Sigmoid colon (tissue), 4 donors: ENCODE data around the gene ELFN1.

ENCODE experiments used
- POLR2AphosphoS5 ChIP-seq, 4 donors: sonication (generic); formaldehyde crosslinking; IDR thresholded peaks; one replicate each; pipeline ENCODE4 v1.6.1; 2017; ENCODE audit warnings: antibody characterized with exemption in 4 of 4
- TF ChIP-seq, protein P1 (sequence below), 4 experiments: fragments of 450-650 bp in 3 of 4; fragments of 200-600 bp in 1 of 4; IDR thresholded peaks; one replicate each; pipeline ENCODE4 v1.5.1; 2016 to 2019; ENCODE audit warnings: antibody characterized with exemption in 4 of 4, mild to moderate bottlenecking in 3 of 4, moderate library complexity in 2 of 4

- TF ChIP-seq, protein P1, sequence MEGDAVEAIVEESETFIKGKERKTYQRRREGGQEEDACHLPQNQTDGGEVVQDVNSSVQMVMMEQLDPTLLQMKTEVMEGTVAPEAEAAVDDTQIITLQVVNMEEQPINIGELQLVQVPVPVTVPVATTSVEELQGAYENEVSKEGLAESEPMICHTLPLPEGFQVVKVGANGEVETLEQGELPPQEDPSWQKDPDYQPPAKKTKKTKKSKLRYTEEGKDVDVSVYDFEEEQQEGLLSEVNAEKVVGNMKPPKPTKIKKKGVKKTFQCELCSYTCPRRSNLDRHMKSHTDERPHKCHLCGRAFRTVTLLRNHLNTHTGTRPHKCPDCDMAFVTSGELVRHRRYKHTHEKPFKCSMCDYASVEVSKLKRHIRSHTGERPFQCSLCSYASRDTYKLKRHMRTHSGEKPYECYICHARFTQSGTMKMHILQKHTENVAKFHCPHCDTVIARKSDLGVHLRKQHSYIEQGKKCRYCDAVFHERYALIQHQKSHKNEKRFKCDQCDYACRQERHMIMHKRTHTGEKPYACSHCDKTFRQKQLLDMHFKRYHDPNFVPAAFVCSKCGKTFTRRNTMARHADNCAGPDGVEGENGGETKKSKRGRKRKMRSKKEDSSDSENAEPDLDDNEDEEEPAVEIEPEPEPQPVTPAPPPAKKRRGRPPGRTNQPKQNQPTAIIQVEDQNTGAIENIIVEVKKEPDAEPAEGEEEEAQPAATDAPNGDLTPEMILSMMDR (IDR thresholded peaks at IDR 0.05): no peak
- TF ChIP-seq POLR2AphosphoS5 (IDR thresholded peaks at IDR 0.05): no peak
Measured at GRCh38 chr7:1754345-1754908, 84.3 kb downstream of the ELFN1 start.
